Suprapubic skin (tissue), 4 donors: ENCODE measurements around the gene CAPG.

Experiments
- EP300 ChIP-seq: sonication (generic); formaldehyde crosslinking; IDR thresholded peaks from one replicate; pipeline ENCODE4 v1.6.1; 2017; ENCODE audit warnings: antibody characterized with exemption
- POLR2A ChIP-seq, 2 donors: fragments of 450-650 bp; IDR thresholded peaks; one replicate each; pipeline ENCODE4 v1.6.1; 2017; ENCODE audit warnings: antibody characterized with exemption in 2 of 2, mild to moderate bottlenecking in 2 of 2, moderate library complexity in 2 of 2
- POLR2AphosphoS5 ChIP-seq, 3 donors: sonication (generic); formaldehyde crosslinking; IDR thresholded peaks; one replicate each; pipeline ENCODE4 v1.6.1; 2017; ENCODE audit warnings: antibody characterized with exemption in 3 of 3
- TF ChIP-seq, protein P1 (sequence below), 2 donors: fragments of 200-600 bp in 1 of 2; fragments of 450-650 bp in 1 of 2; sonication (generic) in 1 of 2; IDR thresholded peaks; one replicate each; pipeline ENCODE4 v1.5.1; 2016 to 2019; ENCODE audit warnings: antibody characterized with exemption in 2 of 2, mild to moderate bottlenecking in 1 of 2, moderate library complexity in 1 of 2

DNA sequence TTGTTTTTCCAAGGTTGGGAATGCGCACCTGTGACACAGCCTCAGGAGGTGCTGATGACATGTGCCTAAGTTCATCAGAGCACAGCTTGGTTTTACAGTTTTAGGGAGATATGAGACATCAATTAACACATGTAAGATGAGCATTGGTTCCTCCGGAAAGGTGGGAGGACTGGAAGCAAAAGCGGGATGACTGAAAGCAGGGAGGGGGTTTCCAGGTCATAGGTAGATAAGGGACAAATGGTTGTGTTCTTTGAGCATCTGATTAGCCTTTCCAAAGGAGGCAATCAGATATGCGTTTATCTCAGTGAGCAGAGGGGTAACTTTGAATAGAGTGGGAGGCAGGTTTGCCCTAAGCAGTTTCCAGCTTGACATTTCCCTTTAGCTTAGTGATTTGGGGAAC lies 26.3 kb downstream of the CAPG start:
- TF ChIP-seq, protein P1, sequence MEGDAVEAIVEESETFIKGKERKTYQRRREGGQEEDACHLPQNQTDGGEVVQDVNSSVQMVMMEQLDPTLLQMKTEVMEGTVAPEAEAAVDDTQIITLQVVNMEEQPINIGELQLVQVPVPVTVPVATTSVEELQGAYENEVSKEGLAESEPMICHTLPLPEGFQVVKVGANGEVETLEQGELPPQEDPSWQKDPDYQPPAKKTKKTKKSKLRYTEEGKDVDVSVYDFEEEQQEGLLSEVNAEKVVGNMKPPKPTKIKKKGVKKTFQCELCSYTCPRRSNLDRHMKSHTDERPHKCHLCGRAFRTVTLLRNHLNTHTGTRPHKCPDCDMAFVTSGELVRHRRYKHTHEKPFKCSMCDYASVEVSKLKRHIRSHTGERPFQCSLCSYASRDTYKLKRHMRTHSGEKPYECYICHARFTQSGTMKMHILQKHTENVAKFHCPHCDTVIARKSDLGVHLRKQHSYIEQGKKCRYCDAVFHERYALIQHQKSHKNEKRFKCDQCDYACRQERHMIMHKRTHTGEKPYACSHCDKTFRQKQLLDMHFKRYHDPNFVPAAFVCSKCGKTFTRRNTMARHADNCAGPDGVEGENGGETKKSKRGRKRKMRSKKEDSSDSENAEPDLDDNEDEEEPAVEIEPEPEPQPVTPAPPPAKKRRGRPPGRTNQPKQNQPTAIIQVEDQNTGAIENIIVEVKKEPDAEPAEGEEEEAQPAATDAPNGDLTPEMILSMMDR (IDR thresholded peaks at IDR 0.05): no peak
- TF ChIP-seq POLR2AphosphoS5 (IDR thresholded peaks at IDR 0.05): no peak
- no peak for TF ChIP-seq POLR2A (IDR thresholded peaks at IDR 0.05)
- no peak for TF ChIP-seq EP300
